GM18499 (cell line): ENCODE data around the gene EVA1B.

ENCODE experiments used
- ATAC-seq: cut with Tn5 transposase; IDR thresholded peaks from one replicate; pipeline ENCODE4 v1.9.1; 2021; ENCODE audit warnings: moderate number of reproducible peaks; ENCODE audit not compliant: insufficient read depth, unreplicated experiment

The EVA1B gene

DNA sequence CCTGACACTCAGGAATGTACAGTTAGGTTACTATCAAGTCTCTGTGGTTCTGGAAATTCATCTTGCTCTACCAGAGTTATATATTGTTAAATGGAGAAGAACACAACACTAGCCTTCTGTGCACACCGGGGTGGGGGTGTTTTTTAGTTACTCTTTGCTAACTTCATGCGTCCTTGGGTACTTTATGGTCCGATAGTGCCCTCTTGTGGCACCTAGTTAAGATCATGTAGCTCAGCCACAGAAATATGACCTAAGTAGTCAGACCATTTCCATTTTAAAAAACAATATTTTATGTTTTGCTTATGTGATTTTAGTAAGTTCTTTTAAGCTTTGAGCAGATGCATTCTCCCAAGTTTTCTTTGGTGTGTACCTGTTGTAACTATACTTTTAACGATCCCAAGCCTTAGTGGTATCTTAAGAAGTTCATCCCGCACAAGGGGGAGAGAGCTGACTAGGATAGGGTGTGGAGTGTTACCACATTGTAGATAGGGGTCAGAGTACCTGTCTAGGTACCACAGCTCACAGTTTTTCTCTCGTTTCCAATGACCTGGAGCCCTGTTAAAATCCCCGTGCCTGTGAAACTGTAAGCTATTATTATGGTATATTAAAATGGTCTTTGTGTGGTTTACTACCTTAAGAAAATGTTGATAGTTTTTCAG is 37.9 kb downstream of the EVA1B start:
- no peak for ATAC-seq

DNA sequence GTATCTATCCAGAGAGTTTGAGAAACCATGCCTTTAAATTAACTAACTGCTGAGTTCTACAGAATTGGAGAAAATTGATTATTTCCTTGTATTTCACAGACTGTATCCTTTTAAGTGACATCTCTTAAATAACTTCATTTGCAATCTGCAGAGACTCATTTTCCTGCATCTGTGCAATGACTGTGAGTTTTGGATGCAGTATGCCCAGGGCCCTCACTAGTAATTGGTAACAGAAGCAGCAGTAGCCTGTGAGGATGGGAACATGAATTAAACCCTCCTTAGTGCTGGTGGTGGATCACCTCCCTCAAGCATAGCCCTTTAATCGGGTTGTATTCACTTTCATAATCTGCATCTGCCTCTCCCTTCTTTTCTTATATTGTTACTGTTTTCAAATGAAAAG is 38.9 kb downstream of the EVA1B start:
- ATAC-seq, result no peak

DNA sequence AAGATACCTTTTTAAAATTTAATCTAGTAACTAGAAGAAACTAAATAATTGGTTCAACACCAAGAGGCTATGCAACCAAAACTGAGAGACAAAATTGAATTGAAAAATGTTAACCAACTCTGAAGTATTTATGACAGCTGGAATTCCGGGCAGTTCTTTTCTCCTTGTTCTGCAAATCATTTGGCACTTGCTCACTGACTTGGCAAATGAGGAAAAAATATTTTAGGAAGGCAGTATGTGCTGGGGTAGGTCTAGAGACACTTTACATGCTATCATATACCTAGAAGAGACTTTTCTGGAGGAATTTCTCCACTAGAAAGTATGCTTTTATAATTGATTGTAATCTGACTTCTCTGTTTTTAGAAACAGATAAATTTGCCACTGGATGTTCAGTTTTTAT is 39.4 kb downstream of the EVA1B start:
- ATAC-seq, result no peak

DNA sequence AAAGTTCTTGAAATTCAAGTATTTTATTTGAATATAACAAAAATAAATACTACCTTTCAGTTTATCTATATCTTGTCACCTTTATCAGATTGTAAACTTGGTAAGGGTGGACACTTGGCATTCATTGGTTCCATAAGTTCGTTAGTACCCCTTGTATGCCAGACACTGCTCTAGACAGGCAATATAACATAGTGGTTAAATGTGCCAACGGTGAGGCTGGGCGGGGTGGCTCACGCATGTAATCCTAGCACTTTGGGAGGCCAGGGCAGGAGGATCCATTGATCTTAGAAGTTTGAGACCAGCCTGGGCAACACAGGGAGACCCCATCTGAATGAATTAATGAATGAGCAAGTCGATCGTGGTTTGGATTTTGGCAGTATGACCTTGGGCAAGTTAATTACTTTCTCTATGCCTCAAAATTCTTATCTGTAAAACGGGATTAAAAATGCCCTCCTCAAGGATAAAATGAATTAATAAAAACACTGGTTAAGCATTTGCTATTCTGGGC is 43.6 kb downstream of the EVA1B start:
- ATAC-seq, result no peak

DNA sequence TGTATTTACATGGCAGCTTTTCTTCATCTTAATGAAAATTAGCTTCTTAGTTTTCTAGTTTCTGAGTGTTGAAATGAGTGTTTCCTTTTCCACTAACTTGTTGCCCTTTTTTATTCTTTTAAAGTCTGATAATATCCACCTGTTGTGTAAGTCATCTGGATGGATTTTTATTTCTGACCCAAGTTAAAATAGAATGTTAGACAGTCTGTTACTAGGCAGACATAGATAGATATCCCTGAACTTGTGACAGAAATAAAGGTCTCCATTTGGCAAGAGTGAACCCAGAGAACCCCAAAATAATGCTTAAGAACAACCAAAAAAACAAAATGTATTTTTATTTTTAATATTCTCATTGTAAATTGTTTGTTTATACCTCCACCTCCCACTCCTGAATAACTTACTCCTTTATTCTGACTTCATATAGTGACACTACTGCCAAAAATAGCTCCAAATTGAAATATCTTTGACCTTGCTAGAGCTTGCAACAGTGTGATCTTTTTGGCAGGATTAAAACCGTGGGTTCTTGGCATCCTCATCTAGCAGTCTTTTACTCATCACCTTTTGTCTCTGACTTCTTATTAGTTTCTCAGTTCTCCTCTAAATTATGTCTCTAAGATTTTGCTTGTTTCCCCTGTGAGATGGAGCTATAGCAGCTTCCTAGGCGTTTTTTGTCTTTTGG is 44.2 kb downstream of the EVA1B start:
- no peak for ATAC-seq

DNA sequence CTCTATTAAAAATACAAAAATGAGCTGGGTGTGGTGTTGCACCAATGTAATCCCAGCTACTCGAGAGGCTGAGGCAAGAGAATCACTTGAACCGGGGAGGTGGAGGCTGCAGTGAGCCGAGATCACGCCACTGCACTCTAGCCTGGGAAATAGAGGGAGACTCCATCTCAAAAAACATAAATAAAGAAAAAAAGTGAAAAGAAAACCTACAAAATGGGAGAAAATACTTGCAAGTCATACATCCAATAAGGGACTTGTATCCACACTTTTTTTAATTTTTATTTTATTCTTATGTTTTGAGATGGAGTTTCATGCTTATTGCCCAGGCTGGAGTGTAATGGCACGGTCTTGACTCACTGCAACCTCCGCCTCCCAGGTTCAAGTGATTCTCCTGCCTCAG is 46.8 kb downstream of the EVA1B start:
- ATAC-seq, result no peak

DNA sequence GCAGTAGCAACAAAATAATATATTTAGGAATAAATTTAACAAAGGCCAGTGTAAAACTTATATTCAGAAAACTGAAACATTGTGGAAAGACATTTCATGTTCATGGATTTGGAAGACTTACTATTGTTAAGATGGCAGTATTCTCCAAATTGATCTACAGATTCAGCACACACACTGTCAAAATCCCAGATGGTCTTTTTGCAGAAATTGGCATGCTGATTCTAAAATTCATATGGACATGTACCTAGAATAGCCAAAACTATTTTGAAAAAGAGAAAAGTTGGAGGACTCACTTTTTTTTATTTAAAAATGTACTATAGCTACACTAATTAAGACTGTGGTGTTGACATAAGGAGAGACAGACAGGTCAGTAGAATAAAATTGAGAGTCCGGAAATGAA is 49.2 kb downstream of the EVA1B start:
- no peak for ATAC-seq

DNA sequence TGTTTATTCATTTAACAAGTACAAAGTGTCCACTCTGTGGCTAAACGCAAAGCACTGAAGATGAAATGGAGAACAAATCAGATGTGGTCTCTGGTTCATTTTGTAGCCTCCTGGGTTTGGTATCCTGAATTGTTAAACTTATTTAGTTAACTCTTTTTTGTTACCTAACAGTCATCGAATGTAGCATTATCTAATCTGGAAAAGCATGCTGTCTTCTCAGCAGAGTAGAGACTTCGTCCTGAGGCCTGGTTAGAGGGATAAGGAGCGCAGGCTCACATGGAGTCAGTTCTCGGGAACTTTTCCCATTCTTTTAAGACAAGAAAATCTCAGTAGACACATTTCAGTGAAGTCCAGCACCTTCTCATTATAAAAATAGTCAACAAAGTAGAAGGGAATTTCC is 50.4 kb downstream of the EVA1B start:
- ATAC-seq, result no peak
